NOMO-1 treated with DMSO at 0.1 percent for 48 hours (cell line): ENCODE measurements around the gene CDK4.

Experiments used
- DNase-seq: peaks from one replicate; lab custom pipeline; 2025; ENCODE audit not compliant: unreplicated experiment; lab: John Stamatoyannopoulos, UW

Gene CDK4

GRCh38 chr12:57772429-57773322 lies 20.6 kb upstream of the CDK4 start, which contains the start of gene EEF1AKMT3:
EEF1AKMT3 (plus strand) TSS chr12:57772614; CDS start chr12:57772725, 111 bp downstream.
- DNase-seq = peak; percentile 31

DNA sequence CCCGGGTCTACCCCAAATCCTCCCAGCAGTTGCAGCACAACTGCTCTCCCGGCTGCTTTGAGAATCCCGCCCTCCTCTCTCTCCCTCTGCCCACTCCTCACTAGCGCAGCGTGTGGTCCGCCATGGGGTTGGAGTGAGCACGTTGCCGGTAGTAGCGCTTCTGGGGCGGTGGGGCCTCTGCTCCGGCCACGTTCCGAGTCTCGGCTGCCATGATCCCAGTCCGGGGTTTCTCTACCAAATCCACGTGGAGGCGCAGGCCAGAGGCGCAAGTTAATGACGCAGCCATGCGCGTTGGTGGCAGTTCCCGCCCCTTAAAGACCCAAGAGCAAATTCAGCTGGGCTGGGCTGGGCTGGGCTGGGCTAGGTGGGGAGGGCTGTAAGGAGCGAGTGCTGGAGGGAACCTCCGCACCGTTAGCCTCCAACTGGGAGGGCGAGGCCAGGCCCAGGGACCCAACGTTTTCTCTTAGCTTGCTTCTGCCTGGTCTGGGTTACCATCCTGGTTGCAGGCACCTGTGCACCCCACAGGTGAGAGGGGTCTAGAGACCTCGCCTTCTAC lies 19.8 kb upstream of the CDK4 start, which contains the start of gene METTL1:
TSS of gene METTL1 (minus strand) at position 233 of the 556 bp plus-strand sequence. CDS start at position 211, 22 bp downstream.
- DNase-seq = peak; percentile 91

DNA sequence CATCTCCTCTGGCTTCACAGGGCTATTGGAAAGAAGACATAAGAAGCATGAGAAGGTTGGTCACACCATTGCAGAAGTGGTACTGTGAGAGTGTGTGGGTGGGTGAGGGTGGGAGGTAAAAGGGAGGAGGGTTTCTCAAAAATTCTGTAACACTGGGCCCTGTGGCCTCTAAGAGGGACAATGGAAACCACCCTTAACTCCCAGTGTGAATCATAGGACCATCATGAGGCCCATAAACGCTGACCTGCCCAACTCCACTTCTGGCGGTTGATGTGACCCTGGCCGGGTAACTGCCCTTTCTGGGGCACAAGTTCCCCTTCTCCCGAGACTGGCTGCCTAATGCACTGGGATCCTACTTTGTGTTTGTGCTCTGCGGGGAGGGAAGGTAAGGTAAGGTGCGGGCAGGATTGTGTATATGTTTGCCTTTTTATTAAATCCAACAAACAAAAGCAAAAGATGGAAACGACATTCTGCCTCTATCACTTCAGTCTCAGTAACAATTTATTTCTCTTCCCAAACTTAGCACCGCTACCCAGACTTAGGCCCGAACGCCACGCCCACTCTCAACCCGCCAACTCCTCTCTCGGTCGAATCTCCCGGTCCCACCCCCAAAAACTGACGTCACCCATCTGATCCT lies 19.2 kb upstream of the CDK4 start:
- peak; percentile 92 for DNase-seq

GRCh38 chr12:57770734-57771133 lies 18.6 kb upstream of the CDK4 start:
- no peak for DNase-seq

DNA sequence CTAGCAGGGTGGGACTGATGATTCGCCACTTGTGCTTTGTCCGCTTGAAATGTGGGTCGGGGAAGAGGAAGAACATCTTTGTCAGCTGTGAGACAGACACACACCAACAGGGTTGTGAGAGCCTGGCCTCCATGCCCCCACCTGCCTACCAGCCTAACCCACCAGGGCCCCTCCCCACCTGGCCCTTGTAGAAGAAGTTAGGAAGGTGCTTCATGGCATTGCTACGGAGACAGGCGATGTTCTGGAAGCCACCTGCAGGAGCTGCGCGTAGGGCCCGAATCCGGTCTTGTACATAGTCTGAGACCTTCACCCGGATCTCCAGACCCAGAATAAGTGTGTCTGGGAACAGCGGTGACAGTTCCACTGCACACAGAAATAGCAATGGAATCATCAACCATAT lies 17.5 kb upstream of the CDK4 start:
- no peak for DNase-seq

DNA sequence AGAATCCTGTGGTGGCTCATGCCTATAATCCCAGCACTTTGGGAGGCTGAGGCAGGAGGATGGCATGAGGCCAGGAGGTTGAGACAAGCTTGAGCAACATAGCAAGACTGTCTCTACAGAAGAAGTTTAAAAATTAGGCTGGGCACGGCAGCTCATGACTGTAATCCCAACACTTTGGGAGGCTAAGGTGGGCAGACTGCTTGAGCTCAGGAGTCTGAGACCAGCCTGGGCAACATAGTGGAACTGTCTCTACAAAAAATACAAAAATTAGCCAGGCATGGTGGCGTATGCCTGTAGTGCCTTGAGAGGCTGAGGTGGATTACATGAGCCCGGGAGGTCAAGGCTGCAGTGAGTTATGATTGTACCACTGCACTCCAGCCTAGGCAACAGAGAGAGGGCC lies 15.8 kb upstream of the CDK4 start:
- no peak for DNase-seq

DNA sequence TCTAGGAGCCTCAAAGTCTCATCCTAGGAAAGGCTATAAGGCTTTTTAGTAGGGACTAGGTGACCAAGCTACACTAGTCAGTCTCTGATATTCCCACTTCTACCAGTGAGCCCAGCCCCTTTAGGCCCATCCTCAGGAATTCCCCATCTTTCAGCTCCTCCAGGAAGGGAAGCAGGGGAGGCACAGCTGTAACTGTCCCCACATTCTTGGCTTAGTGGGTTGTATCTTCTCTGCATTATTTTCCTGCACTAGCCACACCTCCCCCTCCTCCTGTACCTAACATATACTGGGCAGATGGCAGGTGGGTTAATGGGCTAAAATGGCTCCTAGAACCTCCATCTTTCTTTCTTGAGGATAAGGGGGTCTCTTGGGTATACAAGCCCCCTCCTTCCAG lies 15.2 kb upstream of the CDK4 start:
- no peak for DNase-seq

GRCh38 chr12:57766464-57767304 lies 14.6 kb upstream of the CDK4 start, which contains the start of gene CYP27B1:
CYP27B1 (minus strand) TSS chr12:57767078; CDS start chr12:57767041, 37 bp downstream.
- no peak for DNase-seq

DNA sequence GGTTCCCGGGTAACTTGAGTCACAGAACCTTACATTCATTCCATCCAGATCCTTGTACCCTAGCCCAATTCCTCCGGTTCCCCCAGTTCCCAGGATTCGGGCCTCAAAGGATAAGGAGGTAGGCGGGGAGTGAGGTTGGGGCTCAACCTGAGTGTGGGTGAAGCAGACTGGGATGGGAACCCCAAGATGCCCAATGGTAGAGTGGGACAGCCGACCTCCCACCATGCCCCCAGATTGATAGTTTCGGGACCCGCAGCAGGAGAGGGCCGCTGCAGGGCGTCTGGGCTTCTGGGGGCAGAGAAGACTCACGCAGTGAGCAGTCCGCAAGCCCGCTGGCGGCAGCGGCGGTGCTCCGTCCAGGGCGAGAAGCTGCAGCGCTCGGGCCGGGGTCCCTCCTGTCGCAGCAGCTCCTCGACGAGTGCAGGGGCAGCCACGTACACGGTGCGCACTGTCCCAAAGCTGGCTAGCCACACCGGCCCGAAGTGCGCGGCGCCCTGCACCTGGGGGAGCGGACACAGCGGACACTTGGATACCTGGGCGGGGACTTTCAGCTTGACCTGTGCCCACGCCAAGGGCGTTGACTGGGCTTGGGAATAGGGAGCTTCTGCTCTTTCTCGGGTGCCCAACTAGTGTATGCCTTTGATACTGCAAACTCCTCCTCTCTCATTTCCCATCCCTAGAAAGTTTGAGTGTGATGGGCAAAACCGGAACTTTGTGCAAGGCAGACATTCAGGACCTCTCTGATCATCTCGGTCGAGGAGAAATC lies 13.8 kb upstream of the CDK4 start:
- DNase-seq = no peak

DNA sequence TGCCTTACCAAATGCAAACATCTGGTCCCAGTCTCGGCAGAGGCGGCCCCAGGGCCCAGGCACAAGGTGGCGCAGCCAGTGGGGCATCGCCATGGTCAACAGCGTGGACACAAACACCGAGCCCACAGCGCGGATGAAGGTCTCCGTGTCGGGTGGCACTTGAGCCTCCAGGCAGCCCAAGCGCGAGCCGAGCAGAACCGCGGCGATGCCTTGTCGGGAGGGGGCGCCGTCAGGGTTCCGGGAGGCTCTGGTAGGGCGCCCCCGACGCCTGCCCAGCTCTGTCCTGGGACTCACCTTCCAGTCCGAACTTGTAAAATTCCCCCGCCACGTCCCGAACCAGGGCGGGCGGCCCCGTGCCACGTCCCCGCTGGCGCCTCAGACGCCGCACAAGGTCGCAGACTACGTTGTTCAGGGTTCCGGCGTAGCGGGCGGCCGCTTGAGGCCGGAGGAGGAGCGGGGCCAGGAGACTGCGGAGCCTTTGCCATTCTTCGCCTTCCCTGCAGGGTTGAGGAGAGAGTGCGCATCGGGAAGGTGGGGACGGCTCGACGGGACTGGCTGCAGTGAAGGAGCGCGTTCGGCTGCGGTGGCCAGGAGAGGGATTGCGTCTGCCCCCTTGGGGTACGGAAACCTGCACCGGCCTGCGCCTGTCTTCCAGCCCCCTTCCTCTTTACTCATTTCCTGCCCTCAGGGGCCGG lies 13.0 kb upstream of the CDK4 start:
- DNase-seq = no peak

- no peak for DNase-seq
Observed at GRCh38 chr12:57764662-57765002, 12.5 kb upstream of the CDK4 start.

GRCh38 chr12:57763881-57764661 lies 12.0 kb upstream of the CDK4 start:
- DNase-seq = no peak

- DNase-seq = no peak
Observed at GRCh38 chr12:57762463-57762862, 10.4 kb upstream of the CDK4 start.

DNA sequence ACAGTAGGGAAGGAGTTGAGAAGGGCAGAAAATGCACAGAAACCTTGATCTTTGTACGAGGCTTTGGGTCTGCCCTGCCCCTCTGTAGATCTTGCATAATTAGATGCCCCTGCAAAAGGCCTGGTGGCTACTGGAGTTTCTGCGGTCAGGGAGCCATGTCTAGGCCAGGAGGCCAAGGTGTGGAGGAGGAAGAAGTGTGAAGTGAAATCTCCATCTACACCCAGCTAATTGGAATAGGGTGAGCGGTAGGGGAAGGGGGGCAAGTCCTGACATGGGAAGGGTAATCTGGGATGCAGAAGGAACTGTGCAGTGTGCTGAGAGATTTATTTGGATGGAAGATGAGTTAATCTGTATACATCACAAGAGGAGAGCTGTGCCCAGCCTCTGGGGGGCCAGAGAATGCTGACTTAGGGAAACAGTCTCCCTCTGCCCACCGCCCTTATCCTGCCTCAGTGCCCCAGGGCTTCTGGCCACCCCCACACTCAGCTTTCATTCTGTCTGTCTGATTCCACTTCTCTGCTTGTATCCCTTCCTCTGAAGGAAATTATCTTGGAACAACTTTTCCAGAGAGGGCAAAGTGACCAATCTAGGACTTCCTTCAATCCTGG lies 9.4 kb upstream of the CDK4 start:
- DNase-seq = no peak

DNA sequence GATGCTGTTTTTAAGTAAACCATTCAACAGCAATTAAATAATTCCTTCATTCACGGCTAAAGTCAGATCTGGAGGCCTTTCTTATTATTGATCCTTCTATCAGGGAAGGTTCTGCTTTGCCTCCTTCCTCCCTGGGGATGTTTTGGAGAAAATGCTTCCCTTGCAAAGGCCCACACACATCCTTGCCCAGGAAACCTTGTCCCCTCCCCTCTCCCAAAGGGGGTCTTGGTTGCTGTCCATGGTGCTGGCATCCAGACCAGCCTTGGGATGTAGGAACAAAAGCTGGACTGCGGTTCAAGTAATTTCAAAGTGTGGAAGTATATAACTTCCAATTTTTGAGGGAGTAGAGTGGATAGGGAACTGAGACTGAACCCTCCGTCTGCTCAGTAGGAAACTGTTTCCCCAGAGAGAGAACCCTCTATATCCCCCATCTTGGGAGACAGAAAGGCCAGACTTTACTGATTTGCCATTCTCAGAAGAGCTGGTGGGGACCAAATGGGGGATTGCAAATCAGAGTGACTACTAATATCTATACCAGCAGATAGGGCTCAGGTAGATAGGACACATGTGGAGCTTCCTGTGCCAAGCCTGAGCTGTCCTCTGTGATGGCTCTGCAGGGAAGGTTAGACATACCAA lies 8.4 kb upstream of the CDK4 start:
- no peak for DNase-seq

DNA sequence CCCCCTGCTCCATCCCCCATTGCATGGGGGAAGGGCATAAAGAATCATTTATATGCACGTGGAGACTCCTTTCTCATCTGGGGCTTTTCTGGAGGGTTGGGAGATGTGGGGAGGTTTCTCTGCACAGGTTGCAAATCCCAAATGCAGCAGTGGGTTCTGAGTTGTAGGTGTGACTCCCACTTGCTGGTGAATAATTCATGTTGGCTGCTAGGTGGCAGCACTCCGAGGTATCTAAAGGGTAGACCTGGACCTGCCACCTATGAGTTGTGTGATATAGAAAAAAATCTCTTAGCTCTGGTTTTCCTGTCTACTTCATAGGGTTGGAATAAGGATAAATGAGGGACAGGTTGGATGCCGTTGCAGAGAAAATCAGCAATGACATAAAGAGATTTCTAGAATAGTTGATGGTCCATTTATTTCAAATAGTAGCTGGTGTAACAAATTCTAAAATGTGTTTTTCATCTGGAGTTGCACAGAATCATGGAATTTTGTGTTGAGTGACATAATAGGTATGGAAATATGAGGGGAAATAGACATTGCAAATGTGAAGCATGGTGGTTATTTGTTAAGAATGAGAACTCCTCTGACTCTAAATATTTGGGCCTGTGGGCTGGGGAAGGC lies 7.4 kb upstream of the CDK4 start:
- DNase-seq = no peak

DNA sequence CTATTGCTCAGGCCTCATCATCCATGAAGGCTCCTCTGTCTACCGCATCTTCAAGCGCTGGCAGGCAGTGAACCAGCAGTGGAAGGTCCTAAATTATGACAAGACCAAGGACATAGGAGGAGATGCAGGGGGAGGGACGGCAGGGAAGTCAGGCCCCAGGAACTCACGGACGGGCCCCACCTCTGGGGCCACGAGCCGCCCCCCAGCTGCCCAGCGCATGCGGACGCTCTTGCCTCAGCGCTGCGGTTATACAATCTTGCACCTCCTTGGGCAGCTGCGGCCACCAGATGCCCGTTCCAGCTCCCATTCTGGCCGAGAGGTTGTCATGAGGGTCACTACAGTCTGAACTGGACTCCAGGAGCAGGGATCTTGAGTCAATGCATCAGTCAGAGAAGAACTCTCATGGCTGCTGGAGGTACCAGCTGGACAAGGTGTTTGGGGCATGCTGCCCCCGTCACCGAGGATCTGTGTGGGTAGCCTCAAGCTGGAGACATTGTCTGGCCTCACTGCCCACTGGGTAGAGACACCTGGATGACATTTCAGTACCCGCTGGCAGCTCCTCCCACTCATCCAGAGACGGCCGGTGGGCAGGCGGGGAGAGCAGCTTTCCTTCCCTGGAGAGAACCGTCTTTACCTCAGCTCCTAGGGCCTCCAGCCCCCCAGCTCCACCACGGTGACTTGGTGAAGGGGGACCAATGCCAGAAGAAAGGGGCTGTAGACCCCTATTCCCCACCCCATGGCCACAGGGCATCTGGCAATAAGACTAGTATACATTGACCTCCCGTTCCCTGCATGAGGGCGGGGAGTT lies 6.6 kb upstream of the CDK4 start:
- no peak for DNase-seq
